IMR-90 (cell line): ENCODE results near the gene ADAM12. TPM values are rescaled to one million over a fixed set of nuclear protein-coding genes. Genes with fewer than 3 reads are reported as not detected.

Source experiments
- ATAC-seq: fragments of 200-7000 bp; cut with Tn5 transposase; 2 replicates; pipeline ENCODE4 v1.9.1; 2020; ENCODE audit warnings: low read depth, mild to moderate bottlenecking, moderate library complexity
- BruUV-seq: library from RNA; stranded (reverse); fragments of 400-500 nt; replicated peaks from 2 replicates; lab custom pipeline; 2021; lab: Mats Ljungman, UMichigan
- CTCF ChIA-PET: fragments of 300-600 bp; formaldehyde crosslinking; extraction: SDS; loops from one replicate; lab custom pipeline; 2021; ENCODE audit warnings: antibody characterized with exemption; lab: Yijun Ruan, JAX
- POLR2A ChIA-PET: fragments of 300-600 bp; sonication (Branson Sonifier 250); formaldehyde crosslinking; loops from one replicate; lab custom pipeline; 2022; ENCODE audit warnings: antibody characterized with exemption; ENCODE audit not compliant: unreplicated experiment; lab: Charles Lee
- DNase-seq: peaks from one replicate; pipeline ENCODE4 v3.0.0; 2013
- H2AFZ ChIP-seq: replicated peaks from 2 replicates; pipeline ENCODE3; 2013; ENCODE audit warnings: low read length, mild to moderate bottlenecking; ENCODE audit not compliant: poor library complexity
- H2AK5ac ChIP-seq: 2 replicates; pipeline ENCODE4 v1.6.1; 2013; ENCODE audit warnings: low read depth, low read length, inconsistent platforms
- H2AK9ac ChIP-seq: replicated peaks from 2 replicates; pipeline ENCODE3; 2013; ENCODE audit warnings: mild to moderate bottlenecking, low read depth, low read length, moderate library complexity; ENCODE audit not compliant: poor library complexity
- H2BK120ac ChIP-seq: 2 replicates; pipeline ENCODE4 v1.6.1; 2013; ENCODE audit warnings: low read depth, low read length, inconsistent platforms
- H2BK15ac ChIP-seq: 3 replicates; pipeline ENCODE4 v1.6.1; 2013; ENCODE audit warnings: low read depth, low read length, inconsistent platforms
- H2BK20ac ChIP-seq: 2 replicates; pipeline ENCODE4 v1.6.1; 2013; ENCODE audit warnings: low read depth, mild to moderate bottlenecking, inconsistent platforms, low read length, moderate library complexity
- H2BK5ac ChIP-seq: 2 replicates; pipeline ENCODE4 v1.6.1; 2013; ENCODE audit warnings: mild to moderate bottlenecking, low read depth, low read length, inconsistent platforms; ENCODE audit not compliant: poor library complexity, severe bottlenecking
- H3K14ac ChIP-seq: replicated peaks from 2 replicates; pipeline ENCODE4 v1.6.1; 2013; ENCODE audit warnings: low read depth, low read length, inconsistent platforms
- H3K18ac ChIP-seq: 2 replicates; pipeline ENCODE4 v1.6.1; 2013; ENCODE audit warnings: low read depth, low read length, control low read depth
- H3K23ac ChIP-seq: 2 replicates; pipeline ENCODE4 v1.6.1; 2013; ENCODE audit warnings: low read depth, low read length, inconsistent platforms
- H3K27ac ChIP-seq: 2 replicates; pipeline ENCODE4 v1.5.1; 2013; ENCODE audit warnings: mild to moderate bottlenecking, control low read depth, low read length; ENCODE audit not compliant: insufficient read depth
- H3K27me3 ChIP-seq: 2 replicates; pipeline ENCODE4 v1.6.1; 2013; ENCODE audit warnings: low read length; ENCODE audit not compliant: control insufficient read depth, insufficient read depth
- H3K36me3 ChIP-seq: 2 replicates; pipeline ENCODE4 v1.6.1; 2013; ENCODE audit warnings: low read length, mixed read lengths; ENCODE audit not compliant: control insufficient read depth, insufficient read depth
- H3K4ac ChIP-seq: 2 replicates; pipeline ENCODE4 v1.6.1; 2013; ENCODE audit warnings: low read depth, low read length, inconsistent platforms
- H3K4me1 ChIP-seq: 2 replicates; pipeline ENCODE4 v1.6.1; 2013; ENCODE audit warnings: low read length, mixed read lengths; ENCODE audit not compliant: control insufficient read depth, insufficient read depth
- H3K4me2 ChIP-seq: 2 replicates; pipeline ENCODE4 v1.6.1; 2013; ENCODE audit warnings: low read depth, mild to moderate bottlenecking, control low read depth, low read length, moderate library complexity
- H3K4me3 ChIP-seq: 2 replicates; pipeline ENCODE4 v1.5.1; 2013; ENCODE audit warnings: low read depth, mild to moderate bottlenecking, control low read depth, low read length, moderate library complexity; ENCODE audit not compliant: insufficient read depth
- H3K56ac ChIP-seq: 2 replicates; pipeline ENCODE4 v1.6.1; 2013; ENCODE audit warnings: low read length, inconsistent platforms; ENCODE audit not compliant: insufficient read depth; ENCODE audit errors: extremely low read depth
- H3K79me1 ChIP-seq, 2 experiments: 2 replicates each; pipeline ENCODE4 v1.6.1; 2013; ENCODE audit warnings: low read length in 2 of 2, inconsistent platforms in 1 of 2, low read depth in 1 of 2
- H3K9ac ChIP-seq: 2 replicates; pipeline ENCODE4 v1.6.1; 2013; ENCODE audit warnings: low read depth, low read length, control low read depth
- H3K9me1 ChIP-seq: 2 replicates; pipeline ENCODE4 v1.6.1; 2013; ENCODE audit warnings: low read length, inconsistent platforms; ENCODE audit not compliant: insufficient read depth
- H3K9me3 ChIP-seq: 2 replicates; pipeline ENCODE4 v1.6.1; 2013; ENCODE audit warnings: low read length; ENCODE audit not compliant: control insufficient read depth, insufficient read depth
- H4K20me1 ChIP-seq: 2 replicates; pipeline ENCODE4 v1.6.1; 2013; ENCODE audit warnings: low read length, inconsistent platforms; ENCODE audit not compliant: insufficient read depth
- H4K5ac ChIP-seq: 2 replicates; pipeline ENCODE4 v1.6.1; 2013; ENCODE audit warnings: mild to moderate bottlenecking, low read depth, low read length, control low read depth
- H4K8ac ChIP-seq, 2 experiments: 2 replicates each; pipeline ENCODE4 v1.6.1; 2013; ENCODE audit warnings: low read depth in 2 of 2, low read length in 2 of 2, control low read depth in 1 of 2, inconsistent platforms in 1 of 2
- H4K91ac ChIP-seq: 2 replicates; pipeline ENCODE4 v1.6.1; 2013; ENCODE audit warnings: low read depth, low read length, inconsistent platforms; ENCODE audit not compliant: insufficient read depth
- BHLHE40 ChIP-seq: fragments of 150-350 bp; IDR thresholded peaks from 2 replicates; pipeline ENCODE4 v1.6.1; 2016; ENCODE audit warnings: mild to moderate bottlenecking, low read depth, low read length
- CEBPB ChIP-seq: IDR thresholded peaks from 2 replicates; pipeline ENCODE4 v1.6.1; 2012; ENCODE audit warnings: low read depth, low read length, improper control_type of control experiment
- CHD1 ChIP-seq: IDR thresholded peaks from 2 replicates; pipeline ENCODE4 v1.6.1; 2012; ENCODE audit warnings: low read depth, low read length, improper control_type of control experiment
- FOS ChIP-seq: fragments of 150-350 bp; IDR thresholded peaks from 2 replicates; pipeline ENCODE4 v1.6.1; 2016; ENCODE audit warnings: low read depth, low read length
- MAFK ChIP-seq: IDR thresholded peaks from 2 replicates; pipeline ENCODE4 v1.6.1; 2012; ENCODE audit warnings: low read depth, low read length, improper control_type of control experiment
- MAZ ChIP-seq: IDR thresholded peaks from 2 replicates; pipeline ENCODE4 v1.6.1; 2012; ENCODE audit warnings: low read depth, mild to moderate bottlenecking, low read length, improper control_type of control experiment, moderate library complexity, borderline replicate concordance
- MXI1 ChIP-seq: IDR thresholded peaks from 2 replicates; pipeline ENCODE4 v1.6.1; 2012; ENCODE audit warnings: low read depth, mild to moderate bottlenecking, low read length, moderate library complexity, borderline replicate concordance
- NFE2L2 ChIP-seq: fragments of 150-350 bp; IDR thresholded peaks from 2 replicates; pipeline ENCODE4 v1.6.1; 2016; ENCODE audit warnings: low read depth, mild to moderate bottlenecking, low read length
- POLR2A ChIP-seq: IDR thresholded peaks from 2 replicates; pipeline ENCODE4 v1.6.1; 2012; ENCODE audit warnings: mild to moderate bottlenecking, low read depth, low read length
- RAD21 ChIP-seq: IDR thresholded peaks from 2 replicates; pipeline ENCODE4 v1.6.1; 2012; ENCODE audit warnings: low read length, improper control_type of control experiment
- RCOR1 ChIP-seq: IDR thresholded peaks from 2 replicates; pipeline ENCODE4 v1.6.1; 2012; ENCODE audit warnings: mild to moderate bottlenecking, low read length, improper control_type of control experiment; ENCODE audit not compliant: insufficient replicate concordance
- RFX5 ChIP-seq: IDR thresholded peaks from 2 replicates; pipeline ENCODE4 v1.8.0; 2012; ENCODE audit warnings: low read depth, mild to moderate bottlenecking, low read length, moderate library complexity
- SMC3 ChIP-seq: fragments of 150-350 bp; IDR thresholded peaks from 2 replicates; pipeline ENCODE4 v1.6.1; 2016; ENCODE audit warnings: low read depth, mild to moderate bottlenecking, antibody characterized with exemption, low read length, moderate library complexity
- WGBS, 2 experiments: methylation state at CpG; one replicate each; pipeline versions ENCODE4 v1.1.5 to v1.1.7; 2013; ENCODE audit warnings: missing lambda C conversion rate in 2 of 2; ENCODE audit not compliant: insufficient read length in 1 of 2; ENCODE audit errors: extremely low coverage in 2 of 2; 5-methylcytosine and 5-hydroxymethylcytosine counted together
- dilution Hi-C: fragments of 300-500 bp; cut with HindIII; formaldehyde crosslinking; loops from one replicate; pipeline ENCODE4 v1.14.3; 2018; ENCODE audit warnings: low sequenced_read_pairs; ENCODE audit not compliant: unreplicated experiment
- in situ Hi-C: fragments of 300-500 bp; cut with MboI; formaldehyde crosslinking; loops from 3 replicates; pipeline ENCODE4 v1.14.3; 2019; ENCODE audit warnings: low sequenced_read_pairs, inconsistent platforms, mixed read lengths
- intact Hi-C: fragments of 100-400 bp; cut with micrococcal nuclease; formaldehyde crosslinking; loops from 2 replicates; pipeline ENCODE4 v1.10.0; 2022
- polyA plus RNA-seq, 3 experiments: library from polyadenylated mRNA; depleted of rRNA; stranded (reverse); fragments of >200 nt; gene quantifications; 2 replicates each; pipeline ENCODE4 v1.2.3, GENCODE V29; 2012; ENCODE audit warnings: low replicate concordance in 1 of 3
- total RNA-seq: library from RNA; depleted of rRNA; stranded (reverse); fragments of >200 nt; gene quantifications from 2 replicates; pipeline ENCODE4 v1.2.3, GENCODE V29; 2012
- TF ChIP-seq, protein P1 (sequence below): fragments of 150-350 bp; IDR thresholded peaks from 2 replicates; pipeline ENCODE4 v1.6.1; 2017; ENCODE audit warnings: mild to moderate bottlenecking, antibody characterized with exemption, low read length, low read depth
- TF ChIP-seq, protein P2 (sequence below): conservative IDR thresholded peaks from 2 replicates; pipeline ENCODE4 v1.5.1; 2012; ENCODE audit warnings: mild to moderate bottlenecking, low read depth, low read length, improper control_type of control experiment
- TF ChIP-seq, protein P3 (sequence below): fragments of 150-350 bp; IDR thresholded peaks from 2 replicates; pipeline ENCODE4 v1.6.1; 2016; ENCODE audit warnings: low read depth, mild to moderate bottlenecking, low read length, moderate library complexity, borderline replicate concordance

Gene ADAM12
- total and polyA plus RNA-seq, 2 of the 4 experiments (the other 2 are of a cell fraction): 9.6 to 10.2 TPM

DNA sequence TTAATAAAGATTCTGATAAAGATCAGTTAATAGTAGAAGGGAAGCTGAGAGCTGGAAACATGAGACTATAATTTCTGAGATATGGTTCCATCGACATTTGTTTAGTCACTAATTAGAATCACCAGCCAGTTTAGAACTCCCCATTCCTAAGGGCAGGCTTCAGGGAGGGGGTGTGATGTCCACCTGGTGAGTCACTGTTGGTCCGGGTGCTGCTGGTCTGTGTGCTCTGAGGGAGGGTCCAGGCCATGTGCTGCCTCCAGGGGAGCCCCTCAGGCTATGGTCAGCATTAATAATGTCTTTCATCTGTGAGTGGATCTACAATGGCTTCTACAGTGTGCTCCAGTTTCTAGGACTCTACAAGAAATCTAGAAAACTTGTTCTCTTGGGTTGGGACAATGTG, 115.8 kb downstream of the ADAM12 start:
- Histone ChIP-seq H2BK20ac (no peak overlapping the region), H2AFZ (no peak overlapping the region), H3K9me1 (no peaks in the 10 kb centered on the region), H4K91ac (no peak overlapping the region), H2BK15ac (no peak overlapping the region), H3K18ac (no peak overlapping the region), H3K4me1 (no peaks in the 10 kb centered on the region), H3K27me3 (no peaks in the 10 kb centered on the region), H2BK5ac (no peak overlapping the region), H3K27ac (no peak overlapping the region), H3K36me3 (no peaks in the 10 kb centered on the region), H2AK9ac (no peak overlapping the region), H4K20me1 (no peaks in the 10 kb centered on the region), H2BK120ac (no peak overlapping the region), H3K4me3 (no peak overlapping the region), H3K56ac (no peak overlapping the region), H4K8ac (no peak overlapping the region), H3K14ac (no peak overlapping the region), H2AK5ac (no peak overlapping the region), H3K9me3 (no peaks in the 10 kb centered on the region), H3K79me1 (no peaks in the 10 kb centered on the region), H3K9ac (no peak overlapping the region), H4K5ac (no peak overlapping the region), H3K23ac (no peak overlapping the region), H3K4ac (no peak overlapping the region), H3K4me2 (no peak overlapping the region)
- no peak for ATAC-seq
- no TSS peak for BruUV-seq
- dilution Hi-C loops: no loop called here
- in situ Hi-C loops: no loop called here
- CTCF ChIA-PET: interaction anchor here (0.6 kb wide), 1 partner anchor 44 kb away, joined by 3 read pairs; no protein-coding TSS in a partner anchor
- WGBS, 2 experiments: no CpG with 5 or more reads among the region's 2 CpGs
- TF ChIP-seq NFE2L2 (no peak), SMC3 (no peak), CHD1 (no peak), MXI1 (no peak), MAFK (no peak), RFX5 (no peak), FOS (no peak), MAZ (no peak), RCOR1 (no peak), CEBPB (no peak), POLR2A (no peak), RAD21 (no peak), BHLHE40 (no peak)
- TF ChIP-seq, protein P1, sequence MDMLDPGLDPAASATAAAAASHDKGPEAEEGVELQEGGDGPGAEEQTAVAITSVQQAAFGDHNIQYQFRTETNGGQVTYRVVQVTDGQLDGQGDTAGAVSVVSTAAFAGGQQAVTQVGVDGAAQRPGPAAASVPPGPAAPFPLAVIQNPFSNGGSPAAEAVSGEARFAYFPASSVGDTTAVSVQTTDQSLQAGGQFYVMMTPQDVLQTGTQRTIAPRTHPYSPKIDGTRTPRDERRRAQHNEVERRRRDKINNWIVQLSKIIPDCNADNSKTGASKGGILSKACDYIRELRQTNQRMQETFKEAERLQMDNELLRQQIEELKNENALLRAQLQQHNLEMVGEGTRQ: no peak
- TF ChIP-seq, protein P2, sequence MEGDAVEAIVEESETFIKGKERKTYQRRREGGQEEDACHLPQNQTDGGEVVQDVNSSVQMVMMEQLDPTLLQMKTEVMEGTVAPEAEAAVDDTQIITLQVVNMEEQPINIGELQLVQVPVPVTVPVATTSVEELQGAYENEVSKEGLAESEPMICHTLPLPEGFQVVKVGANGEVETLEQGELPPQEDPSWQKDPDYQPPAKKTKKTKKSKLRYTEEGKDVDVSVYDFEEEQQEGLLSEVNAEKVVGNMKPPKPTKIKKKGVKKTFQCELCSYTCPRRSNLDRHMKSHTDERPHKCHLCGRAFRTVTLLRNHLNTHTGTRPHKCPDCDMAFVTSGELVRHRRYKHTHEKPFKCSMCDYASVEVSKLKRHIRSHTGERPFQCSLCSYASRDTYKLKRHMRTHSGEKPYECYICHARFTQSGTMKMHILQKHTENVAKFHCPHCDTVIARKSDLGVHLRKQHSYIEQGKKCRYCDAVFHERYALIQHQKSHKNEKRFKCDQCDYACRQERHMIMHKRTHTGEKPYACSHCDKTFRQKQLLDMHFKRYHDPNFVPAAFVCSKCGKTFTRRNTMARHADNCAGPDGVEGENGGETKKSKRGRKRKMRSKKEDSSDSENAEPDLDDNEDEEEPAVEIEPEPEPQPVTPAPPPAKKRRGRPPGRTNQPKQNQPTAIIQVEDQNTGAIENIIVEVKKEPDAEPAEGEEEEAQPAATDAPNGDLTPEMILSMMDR: no peak
- TF ChIP-seq, protein P3, sequence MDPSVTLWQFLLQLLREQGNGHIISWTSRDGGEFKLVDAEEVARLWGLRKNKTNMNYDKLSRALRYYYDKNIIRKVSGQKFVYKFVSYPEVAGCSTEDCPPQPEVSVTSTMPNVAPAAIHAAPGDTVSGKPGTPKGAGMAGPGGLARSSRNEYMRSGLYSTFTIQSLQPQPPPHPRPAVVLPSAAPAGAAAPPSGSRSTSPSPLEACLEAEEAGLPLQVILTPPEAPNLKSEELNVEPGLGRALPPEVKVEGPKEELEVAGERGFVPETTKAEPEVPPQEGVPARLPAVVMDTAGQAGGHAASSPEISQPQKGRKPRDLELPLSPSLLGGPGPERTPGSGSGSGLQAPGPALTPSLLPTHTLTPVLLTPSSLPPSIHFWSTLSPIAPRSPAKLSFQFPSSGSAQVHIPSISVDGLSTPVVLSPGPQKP: no peak
- intact Hi-C loops: no loop called here
- POLR2A ChIA-PET: no interaction called here
- no peak for DNase-seq
